G401.6 (cell line): Measurements from ENCODE around the gene PPCS.
"Not testable (repeated sequence)": the region's sequence is repeated elsewhere in the genome, so short reads cannot be mapped to it uniquely, and the experiment has no call there.

ENCODE experiments used
- FAIRE-seq: peaks from 2 replicates; lab custom pipeline; 2012; peaks lifted over from hg19 to GRCh38; lab: Jason Lieb, UNC

Gene PPCS

DNA sequence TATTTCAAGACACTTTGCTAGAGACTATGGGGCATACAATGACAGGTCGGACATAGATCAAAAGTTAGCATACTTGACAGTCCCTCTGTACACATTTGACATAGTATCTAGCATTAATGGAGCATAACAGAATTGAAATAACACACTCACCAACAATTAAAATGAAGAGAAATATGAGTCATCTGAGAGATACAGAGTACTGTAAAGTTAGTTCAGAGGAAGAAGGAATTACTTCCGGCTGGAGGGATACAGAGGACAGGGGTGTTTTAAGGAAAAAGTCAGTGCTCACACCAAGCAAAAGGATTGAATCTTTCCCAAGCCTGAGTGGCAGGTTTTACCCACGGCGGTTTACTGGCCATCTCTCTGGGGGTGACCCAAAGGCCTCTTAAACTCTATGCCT, 3.0 kb upstream of the PPCS start:
- FAIRE-seq = no peak

DNA sequence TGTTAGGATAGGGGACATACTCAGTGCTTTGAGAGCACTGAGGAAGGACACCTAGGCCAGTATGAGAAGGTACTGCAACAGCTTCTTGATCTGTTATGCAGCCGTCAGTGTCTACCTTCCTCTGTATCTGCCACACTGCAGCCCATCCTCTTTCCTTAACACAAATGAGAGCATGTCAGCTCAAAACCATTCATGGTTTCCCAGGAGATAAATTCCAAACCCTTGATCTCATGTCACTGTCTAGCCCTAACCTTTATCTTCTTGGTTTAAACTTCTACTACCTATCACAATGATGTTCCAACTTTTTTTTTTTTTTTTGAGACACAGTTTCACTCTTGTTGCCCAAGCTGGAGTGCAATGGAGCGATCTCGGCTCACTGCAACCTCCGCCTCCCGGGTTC, 1.9 kb upstream of the PPCS start:
- no peak for FAIRE-seq

DNA sequence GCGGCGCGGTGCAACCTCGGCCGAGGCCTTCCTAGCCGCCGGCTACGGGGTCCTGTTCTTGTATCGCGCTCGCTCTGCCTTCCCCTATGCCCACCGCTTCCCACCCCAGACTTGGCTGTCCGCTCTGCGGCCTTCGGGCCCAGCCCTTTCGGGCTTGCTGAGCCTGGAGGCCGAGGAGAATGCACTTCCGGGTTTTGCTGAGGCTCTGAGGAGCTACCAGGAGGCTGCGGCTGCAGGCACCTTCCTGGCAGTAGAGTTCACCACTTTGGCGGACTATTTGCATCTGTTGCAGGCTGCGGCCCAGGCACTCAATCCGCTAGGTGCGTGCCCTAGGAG, 379 bp downstream of the PPCS start:
- FAIRE-seq = no peak

DNA sequence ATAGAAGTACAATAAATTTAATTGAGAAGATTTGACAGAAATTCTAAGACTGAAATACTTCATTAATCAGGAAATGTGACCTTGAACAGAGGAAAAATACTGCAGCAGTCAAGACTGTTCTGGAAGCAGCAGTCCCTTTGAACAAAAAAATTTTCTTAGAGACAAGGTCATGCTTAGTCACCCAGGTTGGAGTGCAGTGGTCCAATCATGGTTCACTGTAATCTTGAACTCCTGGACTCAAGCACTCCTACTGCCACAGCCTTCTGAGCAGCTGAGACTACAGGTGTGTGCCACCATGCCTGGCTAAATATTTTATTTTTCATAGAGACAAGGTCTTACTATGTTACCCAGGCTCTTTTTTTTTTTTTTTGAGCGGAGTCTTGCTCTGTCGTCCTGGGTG, 4.9 kb downstream of the PPCS start:
- no peak for FAIRE-seq

DNA sequence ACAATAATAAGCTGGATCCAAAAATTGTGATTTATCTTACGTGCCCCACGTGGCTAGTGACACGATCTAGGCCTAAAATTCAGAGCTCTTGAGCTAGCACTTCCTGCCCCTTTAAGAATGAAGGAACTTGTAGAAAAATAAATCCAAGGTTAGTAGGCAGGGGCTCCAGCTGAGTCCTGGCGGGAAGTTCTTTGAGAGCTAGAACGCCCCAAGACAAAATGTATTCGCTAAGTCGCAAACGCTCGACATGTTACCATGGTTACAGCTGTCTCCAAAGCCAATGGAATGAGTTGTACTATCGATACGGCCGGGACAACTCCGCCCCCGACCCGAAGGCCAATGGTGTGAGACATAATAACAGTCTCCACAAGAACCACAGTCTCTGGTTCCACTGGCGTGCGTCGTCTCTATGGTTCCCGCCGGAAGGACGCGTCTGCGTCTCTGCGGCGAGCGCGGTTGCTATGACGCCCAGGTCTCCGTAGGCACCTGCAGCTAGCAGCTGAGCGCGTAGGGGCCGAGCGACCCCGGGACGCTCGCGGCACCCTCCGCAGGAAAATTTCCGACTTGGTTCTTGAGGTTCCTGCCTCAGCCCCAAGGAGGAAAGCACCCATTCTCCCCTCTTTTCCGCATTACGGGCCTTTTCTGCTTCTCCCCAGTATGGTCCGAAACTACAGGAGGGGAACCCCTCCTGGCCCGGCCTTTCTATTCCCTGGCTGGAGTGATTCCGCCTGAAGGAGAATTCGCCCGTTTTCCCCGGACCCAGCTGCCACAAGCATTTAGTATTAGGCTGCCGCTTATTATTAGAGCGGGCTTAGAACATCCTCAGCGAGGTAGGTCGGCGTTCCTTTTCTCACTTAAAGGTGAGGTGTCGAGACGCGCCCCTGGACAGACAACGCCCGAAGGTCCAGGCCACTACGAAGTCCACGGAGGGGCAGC, 6.8 kb downstream of the PPCS start, which contains the start of gene CCDC30:
Gene CCDC30 (plus strand): TSS at position 459 of the 936 bp plus-strand sequence. CDS start 17,266 bp downstream, outside the sequence.
- peak; percentile 100 for FAIRE-seq

DNA sequence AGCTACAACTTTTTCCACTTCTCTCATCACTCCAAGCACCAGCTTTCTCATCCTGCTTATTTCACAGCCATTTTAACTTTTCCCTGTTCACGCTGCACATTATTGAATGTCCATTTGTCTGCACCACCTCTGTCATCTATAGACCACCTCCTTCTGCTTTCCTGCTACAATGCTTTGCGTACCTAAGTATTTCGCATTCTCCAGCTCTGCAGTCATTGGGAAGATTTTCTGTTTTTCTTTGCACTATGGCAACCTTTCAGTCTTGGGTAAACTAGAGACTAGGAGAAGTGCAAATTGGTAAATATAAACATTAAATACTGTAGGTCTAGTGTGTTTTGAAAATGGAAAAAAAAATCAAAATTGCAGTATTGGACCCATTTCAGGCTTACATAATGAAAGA, 7.6 kb downstream of the PPCS start:
- FAIRE-seq = no peak

DNA sequence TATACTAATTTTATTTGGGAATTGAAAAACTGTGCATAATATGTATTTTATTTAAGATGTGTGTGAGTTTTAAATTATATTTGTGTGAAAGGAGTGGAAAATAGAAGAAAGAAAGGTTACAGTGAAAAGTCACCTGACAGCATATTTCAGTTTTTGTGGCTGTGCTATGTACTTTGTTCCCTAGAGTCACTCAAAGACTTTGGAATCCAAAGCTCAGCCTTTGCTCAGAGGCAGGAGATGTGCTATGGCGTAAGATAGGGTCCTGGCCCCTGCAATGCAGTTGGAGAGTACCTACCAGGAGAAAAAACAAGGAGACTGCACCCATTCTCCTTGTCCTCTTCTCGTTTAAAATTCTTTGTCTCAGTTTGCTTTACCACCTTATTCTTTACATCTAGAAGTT, 9.7 kb downstream of the PPCS start:
- no peak for FAIRE-seq

DNA sequence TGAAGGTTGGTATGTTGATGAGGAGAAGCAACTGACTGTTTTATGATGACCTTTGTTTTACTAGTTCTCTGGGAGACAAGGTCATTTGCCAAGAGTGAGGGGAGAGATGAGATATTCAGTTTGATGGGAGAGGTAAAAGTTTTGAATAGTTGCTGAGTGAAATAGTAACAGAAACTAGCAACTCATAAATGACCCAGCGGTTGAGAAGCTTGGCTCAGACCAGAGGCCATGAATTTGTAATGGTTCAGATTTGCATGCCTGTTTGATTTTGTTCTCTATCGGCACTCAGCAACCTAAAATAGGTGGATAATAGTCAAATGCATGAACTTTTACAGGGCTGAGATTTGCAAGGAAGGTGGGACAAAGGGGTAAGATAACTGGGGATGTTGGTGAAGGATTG, 13.4 kb downstream of the PPCS start:
- FAIRE-seq = no peak

DNA sequence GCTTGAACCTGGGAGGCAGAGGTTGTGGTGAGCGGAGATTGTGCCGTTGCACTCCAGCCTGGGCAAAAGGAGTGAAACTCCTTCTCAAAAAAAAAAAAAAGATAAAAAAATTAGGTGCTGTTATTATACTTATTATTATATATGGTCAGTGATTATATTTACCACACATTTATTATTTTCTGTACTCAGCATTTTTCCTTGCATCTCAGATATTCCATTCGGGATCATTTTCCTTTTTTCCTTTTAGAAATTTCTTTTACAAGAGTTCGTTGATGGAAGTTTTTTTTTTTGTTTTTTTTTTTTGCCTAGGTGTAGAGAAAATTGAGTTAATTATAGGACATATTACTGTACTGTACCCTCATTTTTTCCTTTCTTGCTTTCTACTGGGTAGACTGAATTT, 20.3 kb downstream of the PPCS start:
- no peak for FAIRE-seq

DNA sequence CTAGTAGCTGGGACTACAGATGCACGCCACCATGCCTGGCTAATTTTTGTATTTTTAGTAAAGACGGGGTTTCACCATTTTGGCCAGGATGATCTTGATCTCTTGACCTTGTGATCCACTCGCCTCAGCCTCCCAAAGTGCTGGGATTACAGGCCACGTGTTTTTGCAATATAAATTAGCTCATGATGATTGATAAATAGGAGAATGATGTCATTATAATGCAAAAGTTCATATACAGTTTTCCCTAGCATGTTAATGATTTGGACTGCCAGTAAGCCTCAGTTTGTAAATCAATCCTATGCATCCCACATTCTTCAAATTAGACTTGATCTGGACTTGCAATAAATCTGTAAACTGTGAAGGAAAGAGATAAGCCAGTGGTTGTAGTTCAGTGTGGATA, 21.0 kb downstream of the PPCS start:
- FAIRE-seq = not testable (repeated sequence)

DNA sequence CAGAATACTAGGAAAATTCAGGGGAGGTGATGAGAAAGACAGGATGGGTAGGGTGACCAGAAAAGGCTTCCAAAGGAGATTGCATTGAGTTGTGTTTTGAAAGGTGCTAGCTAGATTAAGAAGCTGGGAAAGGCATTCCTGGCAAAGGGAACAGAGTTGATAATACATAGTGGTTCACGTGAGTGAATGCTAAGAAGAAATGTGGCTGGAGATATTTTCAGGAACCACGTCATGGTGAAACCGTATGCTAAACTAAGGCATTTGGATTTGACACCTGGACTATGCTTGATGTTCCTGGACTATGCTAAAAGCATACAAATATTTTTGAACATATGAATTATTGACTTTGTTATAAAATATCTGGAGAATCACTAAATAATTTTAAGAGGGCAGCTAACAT, 21.4 kb downstream of the PPCS start:
- no peak for FAIRE-seq

DNA sequence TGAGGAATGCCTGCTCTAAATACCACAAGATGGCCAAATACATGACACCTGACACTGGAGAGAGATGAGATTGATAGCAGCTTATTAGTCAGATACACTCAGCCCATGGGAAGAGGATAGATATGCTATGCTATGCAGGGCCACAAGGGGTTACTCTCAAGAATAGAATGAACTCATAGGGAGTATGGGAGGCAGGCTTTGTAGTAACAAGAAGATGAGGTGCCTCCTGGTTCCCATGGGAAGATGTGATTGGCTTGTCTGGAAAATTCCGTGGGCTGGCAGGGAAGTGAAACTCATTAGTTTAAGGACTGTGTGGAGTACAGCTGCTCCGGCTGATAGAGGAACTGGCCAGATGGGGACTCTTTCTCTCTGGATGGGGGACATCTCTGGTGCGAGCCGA, 23.3 kb downstream of the PPCS start:
- FAIRE-seq = no peak

DNA sequence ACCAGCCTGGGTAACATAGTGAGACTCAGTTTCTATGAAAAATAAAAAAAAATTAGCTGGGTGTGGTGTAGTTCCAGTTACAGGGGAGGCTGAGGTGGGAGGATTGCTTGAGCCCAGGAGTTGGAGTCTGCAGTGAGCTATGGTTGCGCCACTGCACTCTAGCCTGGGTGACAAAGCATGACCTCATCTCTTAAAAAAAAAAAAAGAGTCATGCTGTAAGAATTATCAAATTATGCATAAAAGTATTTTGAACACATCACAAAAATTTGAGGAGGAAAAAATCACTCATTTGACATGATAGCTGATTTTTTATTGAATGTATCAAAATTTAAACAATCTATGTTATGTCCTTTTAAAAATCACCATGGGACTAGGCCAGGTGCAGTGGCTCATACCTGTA, 24.6 kb downstream of the PPCS start:
- FAIRE-seq = no peak

DNA sequence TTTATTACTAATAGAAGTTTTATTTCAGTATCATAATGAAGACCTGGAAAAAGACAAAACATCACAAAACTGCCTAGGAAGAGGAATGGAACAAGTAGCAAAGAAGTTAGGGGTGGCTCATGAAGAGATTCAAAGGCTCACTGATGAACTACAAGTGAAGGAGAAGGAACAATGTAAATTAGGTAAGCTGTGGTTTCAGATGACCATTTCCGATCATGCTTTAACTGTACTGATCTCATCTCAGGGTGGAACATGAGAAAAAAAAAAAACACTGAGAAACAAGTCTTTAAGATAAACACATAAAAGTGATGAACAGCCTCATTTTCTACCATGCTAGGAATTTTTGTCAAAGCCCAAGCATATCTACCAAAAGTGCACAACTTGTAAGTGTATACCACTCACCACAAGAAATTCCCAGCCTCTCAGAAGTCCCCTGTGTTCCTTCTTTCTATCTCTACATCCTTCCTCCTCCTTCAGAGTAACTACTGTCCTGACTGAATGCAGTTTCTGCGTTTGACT, 26.4 kb downstream of the PPCS start:
- no peak for FAIRE-seq

DNA sequence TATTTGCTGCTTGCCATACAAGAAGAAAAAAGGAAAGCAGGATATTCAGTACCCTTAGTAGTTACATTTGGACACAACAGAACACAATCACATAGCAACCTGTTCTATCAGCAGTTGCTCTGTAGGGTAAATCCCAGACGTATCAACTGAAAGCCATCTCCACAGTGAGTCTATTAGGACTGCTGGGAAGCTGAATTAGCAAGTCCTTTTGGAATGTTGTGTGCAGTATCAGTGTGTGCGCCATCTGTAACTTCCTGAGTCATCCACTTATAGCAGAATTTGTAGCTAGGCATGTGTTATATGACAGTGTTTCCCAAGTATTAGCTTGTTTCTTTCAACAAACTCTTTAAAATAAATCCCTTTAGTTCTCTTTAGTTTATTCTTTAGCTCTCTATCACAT, 28.0 kb downstream of the PPCS start:
- FAIRE-seq = no peak

DNA sequence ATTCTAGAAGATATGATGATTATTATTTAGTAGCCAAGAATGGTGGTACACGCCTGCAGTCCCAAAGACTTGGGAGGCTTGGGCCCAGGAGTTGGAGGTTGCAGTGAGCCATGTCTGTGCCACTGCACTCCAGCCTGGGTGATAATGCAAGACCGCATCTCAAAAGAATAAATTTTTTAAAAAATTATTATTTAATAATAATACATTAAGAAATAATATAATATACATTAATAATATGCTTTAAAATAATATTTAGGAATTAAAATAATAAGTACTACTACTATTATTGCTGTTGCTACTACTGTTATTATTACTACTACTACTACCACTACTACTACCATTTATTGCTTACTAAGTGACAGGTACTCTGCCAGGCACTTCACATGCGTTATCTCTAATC, 33.9 kb downstream of the PPCS start:
- FAIRE-seq = no peak

DNA sequence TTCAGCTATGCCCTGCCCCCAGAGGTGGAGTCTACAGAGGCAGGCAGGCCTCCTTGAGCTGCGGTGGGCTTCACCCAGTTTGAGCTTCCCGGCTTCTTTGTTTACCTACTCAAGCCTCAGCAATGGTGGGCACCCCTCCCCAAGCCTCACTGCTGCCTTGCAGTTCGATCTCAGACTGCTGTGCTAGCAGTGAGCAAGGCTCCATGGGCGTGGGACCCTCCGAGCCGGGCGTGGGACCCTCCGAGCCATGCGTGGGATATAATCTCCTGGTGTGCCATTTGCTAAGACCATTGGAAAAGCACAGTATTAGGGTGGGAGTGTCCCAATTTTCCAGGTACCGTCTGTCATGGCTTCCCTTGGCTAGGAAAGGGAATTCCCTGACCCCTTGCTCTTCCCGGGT, 45.7 kb downstream of the PPCS start:
- not testable (repeated sequence) for FAIRE-seq

DNA sequence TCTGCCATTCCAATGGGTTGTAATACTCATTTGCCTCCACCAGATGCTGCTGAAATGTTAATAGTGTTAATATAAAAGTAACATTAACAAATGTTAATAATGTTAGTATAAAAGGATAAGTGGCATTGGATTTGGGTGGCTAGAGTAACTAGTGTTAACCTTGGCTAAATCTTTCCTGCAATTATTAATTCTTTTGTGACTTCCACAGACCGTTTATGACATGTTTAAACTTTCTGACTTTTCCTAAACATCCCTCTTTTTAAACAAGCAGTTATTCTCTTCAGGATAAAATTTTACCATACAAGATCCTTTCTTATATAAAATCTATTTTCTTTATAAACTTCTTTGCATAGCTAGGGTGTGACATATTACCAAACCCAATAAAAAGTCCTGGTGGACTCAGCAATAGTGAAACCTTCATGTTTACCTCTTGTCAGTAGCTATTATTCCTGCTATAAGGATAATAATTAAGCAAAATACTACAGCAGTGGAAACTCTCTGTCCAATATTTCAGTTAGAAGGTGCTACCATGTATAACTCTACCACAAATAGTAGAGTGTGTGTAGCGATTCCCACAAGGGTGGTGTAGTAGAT, 48.3 kb downstream of the PPCS start:
- FAIRE-seq = no peak

DNA sequence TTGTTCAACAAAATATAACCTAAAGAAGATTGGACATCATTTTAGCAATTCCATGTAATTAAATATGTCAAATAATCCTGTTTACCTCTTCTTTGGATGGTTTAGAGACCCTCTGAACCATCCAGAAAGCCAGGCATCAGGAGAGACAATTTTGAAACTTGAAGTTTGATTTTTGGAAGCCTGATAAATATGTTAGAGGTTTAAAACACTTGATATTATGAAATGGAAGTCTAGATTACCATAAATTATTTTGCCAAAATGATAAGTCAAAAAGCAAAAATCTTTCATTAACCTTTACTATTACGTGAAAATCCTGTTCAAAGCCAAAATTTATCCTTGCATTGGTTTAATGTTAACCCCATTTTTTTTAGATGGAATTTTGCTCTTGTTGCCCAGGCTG, 50.2 kb downstream of the PPCS start:
- no peak for FAIRE-seq
